ENCODE measurements around the gene ABCG8.

DNA sequence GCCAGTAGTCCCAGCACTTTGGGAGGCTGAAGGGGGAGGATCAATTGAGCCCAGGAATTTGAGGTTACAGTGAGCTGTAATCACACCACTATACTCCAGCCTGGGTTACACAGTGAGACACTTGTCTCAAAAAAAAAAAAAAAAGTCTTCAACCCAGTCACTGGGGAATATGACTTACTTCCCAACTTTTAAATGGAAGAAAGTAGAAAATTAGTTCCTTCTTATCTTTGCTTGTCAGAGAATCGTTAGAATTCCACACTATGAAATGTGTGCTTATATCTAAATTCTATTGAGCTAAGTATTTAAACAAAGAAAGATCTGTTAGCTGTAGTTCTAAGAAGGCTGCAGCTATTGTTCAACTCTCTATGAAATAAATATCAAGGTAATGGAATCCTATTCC lies 42.6 kb upstream of the ABCG8 start:
- TF ChIP-seq, protein P1, sequence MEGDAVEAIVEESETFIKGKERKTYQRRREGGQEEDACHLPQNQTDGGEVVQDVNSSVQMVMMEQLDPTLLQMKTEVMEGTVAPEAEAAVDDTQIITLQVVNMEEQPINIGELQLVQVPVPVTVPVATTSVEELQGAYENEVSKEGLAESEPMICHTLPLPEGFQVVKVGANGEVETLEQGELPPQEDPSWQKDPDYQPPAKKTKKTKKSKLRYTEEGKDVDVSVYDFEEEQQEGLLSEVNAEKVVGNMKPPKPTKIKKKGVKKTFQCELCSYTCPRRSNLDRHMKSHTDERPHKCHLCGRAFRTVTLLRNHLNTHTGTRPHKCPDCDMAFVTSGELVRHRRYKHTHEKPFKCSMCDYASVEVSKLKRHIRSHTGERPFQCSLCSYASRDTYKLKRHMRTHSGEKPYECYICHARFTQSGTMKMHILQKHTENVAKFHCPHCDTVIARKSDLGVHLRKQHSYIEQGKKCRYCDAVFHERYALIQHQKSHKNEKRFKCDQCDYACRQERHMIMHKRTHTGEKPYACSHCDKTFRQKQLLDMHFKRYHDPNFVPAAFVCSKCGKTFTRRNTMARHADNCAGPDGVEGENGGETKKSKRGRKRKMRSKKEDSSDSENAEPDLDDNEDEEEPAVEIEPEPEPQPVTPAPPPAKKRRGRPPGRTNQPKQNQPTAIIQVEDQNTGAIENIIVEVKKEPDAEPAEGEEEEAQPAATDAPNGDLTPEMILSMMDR (IDR thresholded peaks at IDR 0.05) = no peak
- TF ChIP-seq POLR2A (IDR thresholded peaks at IDR 0.05) = no peak
